Heart left ventricle (tissue), 13 donors: ENCODE measurements around the gene ERN1.

Experiments used
- POLR2A ChIP-seq, 2 donors: fragments of 450-650 bp; IDR thresholded peaks; one replicate each; pipeline ENCODE4 v1.6.1; 2017; ENCODE audit warnings: antibody characterized with exemption in 2 of 2, mild to moderate bottlenecking in 2 of 2, moderate library complexity in 2 of 2
- TF ChIP-seq, protein P1 (sequence below), 12 donors: fragments of 200-600 bp; sonication (generic) in 4 of 12; IDR thresholded peaks; one replicate each; pipeline versions ENCODE4 v1.5.0 to v1.8.0; 2018 to 2022; ENCODE audit warnings: antibody characterized with exemption in 12 of 12, mild to moderate bottlenecking in 5 of 12
- donor health status: ischemic (EF 13 %, LVEDD 7.1; RV severe dilation, severe dysfunction).
- donor health status: DM: no; HTN: yes; CAD: no.
- donor health status: DM: no; HTN: no; CAD: no.
- donor health status: ischemic (EF 25% LVEDD 6.9; RV normal size, moderate dysfunction).
- donor health status: ischemic (EF 25% LVEDD 5.7; RV mildly dilated, moderate dysfunction).
- donor health status: ischemic (EF 35%, LVEDD 5.7; RV mildly dilated, moderate dysfunction).
- donor health status: nonischemic (EF 11% LVEDD 7.7; RV severe dilation, severe dysfunction).
- donor health status: DM: yes; HTN: yes; CAD: no.
- donor health status: PGD.
- donor health status: ischemic (EF 29% LVEDD 5.4; RV normal size, mild dysfunction).
- donor health status: nonischemic (EF 23%, LVEDD 6.1; RV moderate dilation, normal function).

DNA sequence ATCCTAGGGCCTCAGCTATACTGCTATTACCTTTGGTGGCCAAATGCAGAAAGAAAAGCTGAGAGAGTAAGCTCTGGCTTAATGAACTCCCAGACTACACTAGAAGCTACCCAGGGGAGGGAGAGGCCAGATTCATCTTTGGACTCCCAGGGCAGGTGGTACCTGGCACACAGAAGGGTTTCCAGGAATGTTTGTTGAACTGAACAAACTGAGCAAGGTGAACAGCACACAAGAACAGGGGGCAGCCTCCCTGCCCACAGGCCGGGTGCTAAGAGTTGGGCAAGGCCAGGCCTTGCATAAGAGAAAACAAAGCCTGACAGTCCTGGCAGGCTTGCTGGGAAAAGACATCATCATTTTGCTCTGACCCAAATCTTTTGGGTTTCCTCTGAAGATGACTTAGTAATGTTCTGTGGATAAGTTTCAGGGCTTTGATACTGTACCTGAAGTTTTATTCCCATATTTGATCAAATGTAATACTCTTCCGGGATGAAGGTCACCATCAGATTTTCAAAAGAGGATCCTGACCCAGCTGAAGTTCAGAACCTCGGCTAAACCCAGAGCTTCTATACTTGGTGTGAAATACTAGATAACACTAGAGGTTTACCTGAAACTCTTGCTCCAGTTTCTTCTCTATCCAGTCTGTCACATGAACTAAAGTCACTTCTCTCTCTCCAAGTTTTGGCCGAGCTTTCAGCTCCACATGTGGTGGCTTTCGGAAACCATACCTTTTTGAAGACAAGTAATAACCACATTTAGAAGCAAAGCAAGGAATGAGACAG, 20.5 kb upstream of the ERN1 start:
- TF ChIP-seq, protein P1, sequence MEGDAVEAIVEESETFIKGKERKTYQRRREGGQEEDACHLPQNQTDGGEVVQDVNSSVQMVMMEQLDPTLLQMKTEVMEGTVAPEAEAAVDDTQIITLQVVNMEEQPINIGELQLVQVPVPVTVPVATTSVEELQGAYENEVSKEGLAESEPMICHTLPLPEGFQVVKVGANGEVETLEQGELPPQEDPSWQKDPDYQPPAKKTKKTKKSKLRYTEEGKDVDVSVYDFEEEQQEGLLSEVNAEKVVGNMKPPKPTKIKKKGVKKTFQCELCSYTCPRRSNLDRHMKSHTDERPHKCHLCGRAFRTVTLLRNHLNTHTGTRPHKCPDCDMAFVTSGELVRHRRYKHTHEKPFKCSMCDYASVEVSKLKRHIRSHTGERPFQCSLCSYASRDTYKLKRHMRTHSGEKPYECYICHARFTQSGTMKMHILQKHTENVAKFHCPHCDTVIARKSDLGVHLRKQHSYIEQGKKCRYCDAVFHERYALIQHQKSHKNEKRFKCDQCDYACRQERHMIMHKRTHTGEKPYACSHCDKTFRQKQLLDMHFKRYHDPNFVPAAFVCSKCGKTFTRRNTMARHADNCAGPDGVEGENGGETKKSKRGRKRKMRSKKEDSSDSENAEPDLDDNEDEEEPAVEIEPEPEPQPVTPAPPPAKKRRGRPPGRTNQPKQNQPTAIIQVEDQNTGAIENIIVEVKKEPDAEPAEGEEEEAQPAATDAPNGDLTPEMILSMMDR (IDR thresholded peaks at IDR 0.05) = no peak
- TF ChIP-seq POLR2A (IDR thresholded peaks at IDR 0.05) = no peak
